ENCODE data around the gene TMEM127.

The TMEM127 gene

DNA sequence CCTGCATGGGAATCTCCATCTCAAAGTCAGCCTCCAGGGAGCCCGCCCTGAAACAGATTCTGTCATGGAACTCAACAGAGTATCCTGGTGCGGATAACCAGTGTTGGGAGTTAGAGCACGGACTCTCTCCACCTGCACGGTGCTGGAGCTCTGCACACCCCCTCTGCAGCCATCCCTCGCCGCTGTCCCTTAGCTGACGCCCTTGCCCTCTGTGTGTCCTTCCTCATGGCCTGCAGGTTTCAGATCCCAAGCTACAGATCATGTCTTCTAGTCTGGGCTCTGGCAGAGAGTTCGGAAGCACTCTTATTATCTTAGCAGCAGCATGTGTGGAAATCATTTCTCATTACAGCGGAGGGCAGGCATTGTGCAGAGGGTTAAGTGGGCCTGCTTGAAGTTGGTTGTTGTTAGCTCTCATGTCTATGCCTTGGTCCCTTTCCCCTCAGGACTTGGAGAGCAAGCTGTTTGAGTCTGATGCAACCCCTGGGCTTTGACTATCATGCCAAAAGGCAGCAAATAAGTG lies 26.0 kb downstream of the TMEM127 start:
- no peak for DNase-seq (ENCODE audit: low spot score)
- H3K27ac ChIP-seq: no peak overlapping the region
- CTCF ChIA-PET: interaction anchor here (0.6 to 1.1 kb wide), 2 partner anchors 12 to 84 kb away, joined by 3 read pairs; no protein-coding TSS in a partner anchor
- POLR2A ChIA-PET (ENCODE audit: low non-redundant PET): no interaction called here
- TF ChIP-seq CTCF (conservative IDR thresholded peaks at IDR 0.05; ENCODE audit: low read depth): no peak

- no peak for DNase-seq (ENCODE audit: low spot score)
- ChIA-PET POLR2A (ENCODE audit: low non-redundant PET) (no interaction called here), CTCF (interaction anchor here (0.7 kb wide), 1 partner anchor 17 kb away, joined by 4 read pairs; no protein-coding TSS in a partner anchor)
Measured at GRCh38 chr2:96239091-96239490, 26.7 kb downstream of the TMEM127 start.

DNA sequence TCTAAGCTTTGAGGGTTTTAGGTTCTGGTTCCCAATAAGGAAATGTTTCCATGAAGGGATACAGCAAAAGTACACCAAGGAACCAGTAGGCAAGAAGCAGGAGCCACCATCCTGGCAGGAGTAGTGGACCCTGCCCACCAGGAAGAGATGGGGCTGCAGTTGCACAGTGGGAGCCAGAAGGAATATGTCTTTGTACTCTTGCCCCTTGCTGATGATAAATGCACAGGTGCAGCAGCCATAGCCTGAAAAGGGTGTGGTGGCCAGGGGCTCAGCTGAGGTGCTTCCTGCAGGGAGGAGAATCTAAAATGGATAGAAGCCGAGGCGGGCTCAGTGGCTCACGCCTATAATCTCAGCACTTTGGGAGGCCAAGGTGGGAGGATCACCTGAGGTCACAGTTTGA lies 27.5 kb downstream of the TMEM127 start:
- no peak overlapping the region for H3K27ac ChIP-seq
- ChIA-PET POLR2A (ENCODE audit: low non-redundant PET) (no interaction called here), CTCF (interaction anchor here (0.6 kb wide), 1 partner anchor 950 kb away, joined by 3 read pairs; no protein-coding TSS in a partner anchor)
- DNase-seq (ENCODE audit: low spot score): no peak
- no peak for TF ChIP-seq CTCF (conservative IDR thresholded peaks at IDR 0.05; ENCODE audit: low read depth)

More at GRCh38 chr2:96239091-96239490, 26.7 kb downstream of the TMEM127 start:
- no peak for TF ChIP-seq CTCF (conservative IDR thresholded peaks at IDR 0.05; ENCODE audit: low read depth)
- H3K27ac ChIP-seq: no peak overlapping the region

GRCh38 chr2:96236882-96237281 lies 28.9 kb downstream of the TMEM127 start:
- no peak for DNase-seq (ENCODE audit: low spot score)
- no peak overlapping the region for H3K27ac ChIP-seq
- ChIA-PET POLR2A (ENCODE audit: low non-redundant PET) (no interaction called here), CTCF (no interaction called here)
- no peak for TF ChIP-seq CTCF (conservative IDR thresholded peaks at IDR 0.05; ENCODE audit: low read depth)

GRCh38 chr2:96233880-96234316 lies 31.9 kb downstream of the TMEM127 start:
- no peak for TF ChIP-seq CTCF (conservative IDR thresholded peaks at IDR 0.05; ENCODE audit: low read depth)
- H3K27ac ChIP-seq: no peak overlapping the region
- POLR2A ChIA-PET (ENCODE audit: low non-redundant PET): no interaction called here
- no peak for DNase-seq (ENCODE audit: low spot score)
- CTCF ChIA-PET: interaction anchor here (0.5 to 0.6 kb wide), 3 partner anchors 25 to 321 kb away, joined by 3 read pairs; no protein-coding TSS in a partner anchor

DNA sequence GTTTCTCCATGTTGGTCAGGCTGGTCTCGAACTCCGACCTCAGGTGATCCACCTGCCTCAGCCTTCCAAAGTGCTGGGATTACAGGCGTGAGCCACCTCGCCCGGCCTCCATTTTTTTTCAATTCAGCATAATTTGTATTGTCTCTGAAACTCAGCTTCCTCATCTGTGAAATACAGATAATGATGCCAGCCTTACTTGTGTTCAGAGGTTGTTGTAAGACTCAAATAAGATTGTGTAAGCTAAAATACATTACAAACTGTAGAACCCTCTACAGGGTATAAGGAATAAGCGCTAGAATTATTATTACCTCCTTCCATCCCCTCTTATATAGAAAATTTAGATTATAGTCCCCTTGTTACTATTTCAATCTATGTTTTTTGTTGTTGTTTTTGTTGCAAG lies 32.4 kb downstream of the TMEM127 start:
- DNase-seq (ENCODE audit: low spot score): no peak
- H3K27ac ChIP-seq: no peak overlapping the region
- no peak for TF ChIP-seq CTCF (conservative IDR thresholded peaks at IDR 0.05; ENCODE audit: low read depth)
- CTCF ChIA-PET: interaction anchor here (0.6 kb wide), 1 partner anchor 26 kb away, joined by 3 read pairs; no protein-coding TSS in a partner anchor
- POLR2A ChIA-PET (ENCODE audit: low non-redundant PET): no interaction called here
